ENCODE measurements around the gene ZNF837.
"Not testable (repeated sequence)": the region's sequence is repeated elsewhere in the genome, so short reads cannot be mapped to it uniquely, and the experiment has no call there.

Gene ZNF837

GRCh38 chr19:58354478-58355030 lies 26.3 kb downstream of the ZNF837 start:
- no peak overlapping the region for H3K27ac ChIP-seq (ENCODE audit: low read depth, low read length)
- no peaks in the 10 kb centered on the region for H3K27me3 ChIP-seq (ENCODE audit: control insufficient read depth, insufficient read depth, low read length)
- H3K36me3 ChIP-seq (ENCODE audit: control insufficient read depth, insufficient read depth, low read length): no peaks in the 10 kb centered on the region
- H3K4me3 ChIP-seq (ENCODE audit: low read depth, low read length): no peak overlapping the region
- H3K9ac ChIP-seq (ENCODE audit: low read depth, low read length): no peak overlapping the region
- H3K9me3 ChIP-seq (ENCODE audit: control insufficient read depth, insufficient read depth, low read length): no peaks in the 10 kb centered on the region
- no peaks in the 10 kb centered on the region; the same call in 1 of the 2 replicates for H3K4me1 ChIP-seq (ENCODE audit: control insufficient read depth, insufficient read depth, low read length)

- H3K9ac ChIP-seq (ENCODE audit: low read depth, low read length): no peak overlapping the region
- no peak overlapping the region for H3K27ac ChIP-seq (ENCODE audit: low read depth, low read length)
- H3K36me3 ChIP-seq (ENCODE audit: control insufficient read depth, insufficient read depth, low read length): no peaks in the 10 kb centered on the region
- no peaks in the 10 kb centered on the region for H3K27me3 ChIP-seq (ENCODE audit: control insufficient read depth, insufficient read depth, low read length)
- H3K4me1 ChIP-seq (ENCODE audit: control insufficient read depth, insufficient read depth, low read length): no peaks in the 10 kb centered on the region; the same call in 1 of the 2 replicates
- H3K4me3 ChIP-seq (ENCODE audit: low read depth, low read length): no peak overlapping the region
- H3K9me3 ChIP-seq (ENCODE audit: control insufficient read depth, insufficient read depth, low read length): no peaks in the 10 kb centered on the region
Measured at GRCh38 chr19:58353717-58354477, 26.9 kb downstream of the ZNF837 start.

GRCh38 chr19:58352760-58353671 lies 27.8 kb downstream of the ZNF837 start, which contains the start of gene A1BG:
A1BG (minus strand) TSS chr19:58353492; CDS start chr19:58353437, 55 bp downstream.
- H3K4me3 ChIP-seq (ENCODE audit: low read depth, low read length): no peak within 1 kb of the TSS
- no peak within 1 kb of the TSS for H3K9ac ChIP-seq (ENCODE audit: low read depth, low read length)
- H3K36me3 ChIP-seq (ENCODE audit: control insufficient read depth, insufficient read depth, low read length): no peaks in the 10 kb centered on the region
- no peaks in the 10 kb centered on the region for H3K9me3 ChIP-seq (ENCODE audit: control insufficient read depth, insufficient read depth, low read length)
- H3K27ac ChIP-seq (ENCODE audit: low read depth, low read length): no peak within 1 kb of the TSS
- H3K27me3 ChIP-seq (ENCODE audit: control insufficient read depth, insufficient read depth, low read length): no peaks in the 10 kb centered on the region
- H3K4me1 ChIP-seq (ENCODE audit: control insufficient read depth, insufficient read depth, low read length): no peaks in the 10 kb centered on the region; the same call in 1 of the 2 replicates

- Histone ChIP-seq H3K9ac (ENCODE audit: low read depth, low read length) (no peak overlapping the region), H3K27ac (ENCODE audit: low read depth, low read length) (no peak overlapping the region)
Measured at GRCh38 chr19:58351990-58352755, 28.7 kb downstream of the ZNF837 start.

GRCh38 chr19:58351558-58351878 lies 29.3 kb downstream of the ZNF837 start:
- peaks cover 7% of the 10 kb centered on the region for H3K27me3 ChIP-seq (ENCODE audit: control insufficient read depth, insufficient read depth, low read length)
- no peaks in the 10 kb centered on the region for H3K36me3 ChIP-seq (ENCODE audit: control insufficient read depth, insufficient read depth, low read length)
- H3K9ac ChIP-seq (ENCODE audit: low read depth, low read length): no peak overlapping the region
- H3K4me3 ChIP-seq (ENCODE audit: low read depth, low read length): no peak overlapping the region
- H3K27ac ChIP-seq (ENCODE audit: low read depth, low read length): no peak overlapping the region
- no peaks in the 10 kb centered on the region for H3K9me3 ChIP-seq (ENCODE audit: control insufficient read depth, insufficient read depth, low read length)
- no peaks in the 10 kb centered on the region for H3K4me1 ChIP-seq (ENCODE audit: control insufficient read depth, insufficient read depth, low read length)

More at GRCh38 chr19:58351990-58352755, 28.7 kb downstream of the ZNF837 start:
- H3K9me3 ChIP-seq (ENCODE audit: control insufficient read depth, insufficient read depth, low read length): no peaks in the 10 kb centered on the region
- H3K27me3 ChIP-seq (ENCODE audit: control insufficient read depth, insufficient read depth, low read length): 0 out of 2 replicates have a peak, but pooled peaks cover under 1% of the 10 kb centered on the region
- H3K36me3 ChIP-seq (ENCODE audit: control insufficient read depth, insufficient read depth, low read length): no peaks in the 10 kb centered on the region
- no peak overlapping the region for H3K4me3 ChIP-seq (ENCODE audit: low read depth, low read length)
- H3K4me1 ChIP-seq (ENCODE audit: control insufficient read depth, insufficient read depth, low read length): no peaks in the 10 kb centered on the region

GRCh38 chr19:58350871-58351557 lies 29.8 kb downstream of the ZNF837 start:
- H3K4me3 ChIP-seq (ENCODE audit: low read depth, low read length): no peak overlapping the region
- H3K27me3 ChIP-seq (ENCODE audit: control insufficient read depth, insufficient read depth, low read length): peaks cover 9% of the 10 kb centered on the region
- no peaks in the 10 kb centered on the region for H3K9me3 ChIP-seq (ENCODE audit: control insufficient read depth, insufficient read depth, low read length)
- no peak overlapping the region for H3K9ac ChIP-seq (ENCODE audit: low read depth, low read length)
- H3K36me3 ChIP-seq (ENCODE audit: control insufficient read depth, insufficient read depth, low read length): no peaks in the 10 kb centered on the region
- H3K27ac ChIP-seq (ENCODE audit: low read depth, low read length): no peak overlapping the region
- H3K4me1 ChIP-seq (ENCODE audit: control insufficient read depth, insufficient read depth, low read length): no peaks in the 10 kb centered on the region

- H3K9ac ChIP-seq (ENCODE audit: low read depth, low read length): no peak overlapping the region
- H3K9me3 ChIP-seq (ENCODE audit: control insufficient read depth, insufficient read depth, low read length): no peaks in the 10 kb centered on the region
- no peaks in the 10 kb centered on the region; the same call in 1 of the 2 replicates for H3K36me3 ChIP-seq (ENCODE audit: control insufficient read depth, insufficient read depth, low read length)
Measured at GRCh38 chr19:58350001-58350861, 30.6 kb downstream of the ZNF837 start.

GRCh38 chr19:58349590-58349989 lies 31.2 kb downstream of the ZNF837 start:
- Histone ChIP-seq H3K9ac (ENCODE audit: low read depth, low read length) (no peak overlapping the region), H3K9me3 (ENCODE audit: control insufficient read depth, insufficient read depth, low read length) (no peaks in the 10 kb centered on the region), H3K36me3 (ENCODE audit: control insufficient read depth, insufficient read depth, low read length) (no peaks in the 10 kb centered on the region; the same call in 1 of the 2 replicates), H3K27me3 (ENCODE audit: control insufficient read depth, insufficient read depth, low read length) (peaks cover 9% of the 10 kb centered on the region), H3K4me1 (ENCODE audit: control insufficient read depth, insufficient read depth, low read length) (no peaks in the 10 kb centered on the region), H3K27ac (ENCODE audit: low read depth, low read length) (no peak overlapping the region), H3K4me3 (ENCODE audit: low read depth, low read length) (no peak overlapping the region)

More at GRCh38 chr19:58350001-58350861, 30.6 kb downstream of the ZNF837 start:
- Histone ChIP-seq H3K4me3 (ENCODE audit: low read depth, low read length) (no peak overlapping the region), H3K27ac (ENCODE audit: low read depth, low read length) (no peak overlapping the region), H3K4me1 (ENCODE audit: control insufficient read depth, insufficient read depth, low read length) (no peaks in the 10 kb centered on the region), H3K27me3 (ENCODE audit: control insufficient read depth, insufficient read depth, low read length) (peaks cover 9% of the 10 kb centered on the region)

- peak overlapping the region; percentile 92 for H3K4me3 ChIP-seq (ENCODE audit: low read depth, low read length)
- H3K27ac ChIP-seq (ENCODE audit: low read depth, low read length): not testable (repeated sequence)
Measured at GRCh38 chr19:58348080-58348479, 32.8 kb downstream of the ZNF837 start.

More at GRCh38 chr19:58348080-58348479, 32.8 kb downstream of the ZNF837 start:
- not testable (repeated sequence) for H3K9ac ChIP-seq (ENCODE audit: low read depth, low read length); H3K27me3 ChIP-seq (ENCODE audit: control insufficient read depth, insufficient read depth, low read length); H3K4me1 ChIP-seq (ENCODE audit: control insufficient read depth, insufficient read depth, low read length); H3K9me3 ChIP-seq (ENCODE audit: control insufficient read depth, insufficient read depth, low read length); H3K36me3 ChIP-seq (ENCODE audit: control insufficient read depth, insufficient read depth, low read length)

All from HUES48 (cell line).